NCI-H69 (cell line): ENCODE measurements around the gene CLNK.

ENCODE experiments used
- DNase-seq: peaks from one replicate; lab custom pipeline; 2025; lab: John Stamatoyannopoulos, UW

CLNK gene

GRCh38 chr4:10456595-10457254 lies 227.8 kb downstream of the CLNK start:
- DNase-seq = peak; percentile 67

- DNase-seq = no peak
Observed at GRCh38 chr4:10456260-10456594, 228.3 kb downstream of the CLNK start.

GRCh38 chr4:10455133-10455532 lies 229.4 kb downstream of the CLNK start:
- DNase-seq = no peak

GRCh38 chr4:10454726-10455125 lies 229.8 kb downstream of the CLNK start:
- no peak for DNase-seq

- no peak for DNase-seq
Observed at GRCh38 chr4:10454121-10454520, 230.4 kb downstream of the CLNK start.

GRCh38 chr4:10448991-10449390 lies 235.6 kb downstream of the CLNK start:
- no peak for DNase-seq

GRCh38 chr4:10442976-10443375 lies 241.6 kb downstream of the CLNK start:
- DNase-seq = no peak

- peak; percentile 5 for DNase-seq
Observed at GRCh38 chr4:10441512-10441911, 243.1 kb downstream of the CLNK start.

- no peak for DNase-seq
Observed at GRCh38 chr4:10438924-10439323, 245.6 kb downstream of the CLNK start.

- no peak for DNase-seq
Observed at GRCh38 chr4:10437735-10438134, 246.8 kb downstream of the CLNK start.
